Tibial nerve (tissue), 4 donors: ENCODE results near the gene ESYT2. TPM values are rescaled to one million over a fixed set of nuclear protein-coding genes. Genes with fewer than 3 reads are reported as not detected.

Experiments
- DNase-seq, 2 donors: peaks; one replicate each; pipeline ENCODE4 v3.0.0-alpha.2; 2019; ENCODE audit warnings: low spot score in 2 of 2
- H3K27ac ChIP-seq, 4 donors: fragments of 200-600 bp; sonication (generic) in 3 of 4; one replicate each; pipeline ENCODE4 v1.5.1; 2017 to 2019; ENCODE audit warnings: mild to moderate bottlenecking in 1 of 4
- H3K27me3 ChIP-seq, 2 donors: fragments of 200-600 bp; sonication (generic) in 1 of 2; one replicate each; pipeline versions ENCODE4 v1.5.1 to v1.6.0; 2017 to 2019
- H3K36me3 ChIP-seq, 3 donors: fragments of 200-600 bp; sonication (generic); one replicate each; pipeline ENCODE4 v1.5.1; 2018 to 2019
- H3K4me1 ChIP-seq, 4 donors: fragments of 200-600 bp; sonication (generic) in 3 of 4; one replicate each; pipeline ENCODE4 v1.5.1; 2017 to 2019
- H3K4me3 ChIP-seq, 4 donors: fragments of 200-600 bp; sonication (generic) in 3 of 4; one replicate each; pipeline ENCODE4 v1.5.1; 2017 to 2019; ENCODE audit warnings: mild to moderate bottlenecking in 1 of 4, moderate library complexity in 1 of 4
- H3K9me3 ChIP-seq, 4 donors: fragments of 200-600 bp; sonication (generic) in 3 of 4; one replicate each; pipeline ENCODE4 v1.5.1; 2017 to 2019
- EP300 ChIP-seq, 2 donors: sonication (generic); formaldehyde crosslinking; IDR thresholded peaks; one replicate each; pipeline ENCODE4 v1.6.1; 2017; ENCODE audit warnings: antibody characterized with exemption in 2 of 2, mild to moderate bottlenecking in 1 of 2
- POLR2A ChIP-seq, 2 donors: fragments of 450-650 bp; IDR thresholded peaks; one replicate each; pipeline ENCODE4 v1.6.1; 2017; ENCODE audit warnings: antibody characterized with exemption in 2 of 2, mild to moderate bottlenecking in 2 of 2, moderate library complexity in 2 of 2
- WGBS, 2 donors: methylation state at CpG; one replicate each; pipeline ENCODE4 v1.1.5; 2018; 5-methylcytosine and 5-hydroxymethylcytosine counted together
- total RNA-seq, 4 donors: library from RNA; depleted of rRNA; stranded (reverse); fragments of >200 nt; gene quantifications; one replicate each; pipeline ENCODE4 v1.1.0, GENCODE V29; 2016
- TF ChIP-seq, protein P1 (sequence below), 5 experiments: fragments of 200-600 bp in 3 of 5; fragments of 450-650 bp in 2 of 5; sonication (generic) in 3 of 5; IDR thresholded peaks; one replicate each; pipeline ENCODE4 v1.5.1; 2016 to 2019; ENCODE audit warnings: antibody characterized with exemption in 5 of 5, mild to moderate bottlenecking in 3 of 5, moderate library complexity in 2 of 5

Gene ESYT2
- total RNA-seq, 4 donors from 2014 or later, result 91.0 to 124 (median 114) TPM

DNA sequence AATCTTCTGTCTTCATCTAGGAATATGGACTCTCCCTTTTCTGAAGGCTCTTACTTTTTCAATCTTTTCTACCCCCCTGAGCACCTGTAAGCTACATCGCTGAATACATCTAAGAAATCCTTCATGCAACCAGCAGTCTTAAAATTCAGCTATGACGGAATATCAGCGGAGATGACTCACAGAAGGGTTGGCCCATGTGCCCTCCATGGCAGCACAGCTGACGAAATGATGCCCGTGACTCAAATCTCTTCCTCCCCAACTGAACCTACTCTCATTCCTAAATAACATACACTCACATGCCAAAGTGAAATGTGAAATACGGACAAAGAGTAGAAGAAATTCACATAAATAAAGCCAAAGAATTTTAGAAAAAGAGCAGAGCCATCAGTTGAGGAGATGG is 94.4 kb downstream of the ESYT2 start:
- WGBS, 2 donors, result 90 to 96% methylated on average over 6 of the region's 6 CpGs
- peaks cover 0 to 100% (median 5%) of the 10 kb centered on the region in 3 donors for H3K36me3 ChIP-seq

DNA sequence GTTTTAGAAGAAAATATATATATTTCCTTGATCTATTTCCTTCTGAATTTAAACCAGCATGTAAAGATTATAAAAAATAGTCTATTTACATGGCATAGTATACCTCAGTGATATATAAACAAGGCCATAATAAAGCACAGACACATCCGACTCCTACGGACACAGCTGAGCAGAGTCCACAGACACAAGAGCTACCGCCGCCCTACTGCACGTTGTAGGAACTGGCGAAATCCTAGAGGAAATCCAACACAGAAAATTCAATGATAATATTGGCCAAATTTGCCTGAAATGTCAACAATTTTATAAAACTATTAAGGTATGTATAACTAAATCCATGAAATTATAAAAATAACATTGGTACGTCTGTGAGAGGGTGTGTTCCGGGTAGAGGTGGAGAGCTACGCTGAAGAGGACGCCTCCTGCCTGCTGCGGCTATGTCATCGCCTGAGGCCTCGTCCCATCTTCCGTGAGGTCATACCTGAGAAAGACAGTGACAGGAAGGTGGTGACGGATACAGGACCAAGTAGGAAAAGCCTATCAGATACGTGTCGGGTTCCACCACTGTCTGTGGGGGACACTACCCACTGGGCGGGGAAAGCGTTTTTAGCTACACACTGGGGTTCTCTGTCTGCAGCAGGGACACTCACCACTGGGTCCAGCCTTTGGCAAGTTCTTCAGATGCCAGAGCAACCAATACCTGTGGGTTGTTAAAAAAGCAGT is 95.4 kb downstream of the ESYT2 start:
- H3K9me3 ChIP-seq, result no peaks in the 10 kb centered on the region
- no peak overlapping the region for H3K27ac ChIP-seq
- no peak for DNase-seq
- H3K4me3 ChIP-seq, result no peak overlapping the region
- peaks cover 0 to 98% (median 4%) of the 10 kb centered on the region in 3 donors for H3K36me3 ChIP-seq
- H3K4me1 ChIP-seq, result no peaks in the 10 kb centered on the region
- TF ChIP-seq POLR2A (IDR thresholded peaks at IDR 0.05) (no peak), EP300 (IDR thresholded peaks at IDR 0.05) (no peak)
- TF ChIP-seq, protein P1, sequence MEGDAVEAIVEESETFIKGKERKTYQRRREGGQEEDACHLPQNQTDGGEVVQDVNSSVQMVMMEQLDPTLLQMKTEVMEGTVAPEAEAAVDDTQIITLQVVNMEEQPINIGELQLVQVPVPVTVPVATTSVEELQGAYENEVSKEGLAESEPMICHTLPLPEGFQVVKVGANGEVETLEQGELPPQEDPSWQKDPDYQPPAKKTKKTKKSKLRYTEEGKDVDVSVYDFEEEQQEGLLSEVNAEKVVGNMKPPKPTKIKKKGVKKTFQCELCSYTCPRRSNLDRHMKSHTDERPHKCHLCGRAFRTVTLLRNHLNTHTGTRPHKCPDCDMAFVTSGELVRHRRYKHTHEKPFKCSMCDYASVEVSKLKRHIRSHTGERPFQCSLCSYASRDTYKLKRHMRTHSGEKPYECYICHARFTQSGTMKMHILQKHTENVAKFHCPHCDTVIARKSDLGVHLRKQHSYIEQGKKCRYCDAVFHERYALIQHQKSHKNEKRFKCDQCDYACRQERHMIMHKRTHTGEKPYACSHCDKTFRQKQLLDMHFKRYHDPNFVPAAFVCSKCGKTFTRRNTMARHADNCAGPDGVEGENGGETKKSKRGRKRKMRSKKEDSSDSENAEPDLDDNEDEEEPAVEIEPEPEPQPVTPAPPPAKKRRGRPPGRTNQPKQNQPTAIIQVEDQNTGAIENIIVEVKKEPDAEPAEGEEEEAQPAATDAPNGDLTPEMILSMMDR (IDR thresholded peaks at IDR 0.05), result no peak
- WGBS, 2 donors, result 90 to 96% methylated on average over 19 of the region's 19 CpGs
- no peaks in the 10 kb centered on the region for H3K27me3 ChIP-seq

More for the DNA sequence above, 94.4 kb downstream of the ESYT2 start:
- no peak for DNase-seq
- H3K27ac ChIP-seq, result no peak overlapping the region
- H3K27me3 ChIP-seq, result no peaks in the 10 kb centered on the region
- no peak for TF ChIP-seq POLR2A (IDR thresholded peaks at IDR 0.05)
- TF ChIP-seq, protein P1 (IDR thresholded peaks at IDR 0.05), result no peak
- TF ChIP-seq EP300 (IDR thresholded peaks at IDR 0.05), result no peak
- no peaks in the 10 kb centered on the region for H3K9me3 ChIP-seq
- H3K4me3 ChIP-seq, result no peak overlapping the region
- H3K4me1 ChIP-seq, result no peaks in the 10 kb centered on the region

DNA sequence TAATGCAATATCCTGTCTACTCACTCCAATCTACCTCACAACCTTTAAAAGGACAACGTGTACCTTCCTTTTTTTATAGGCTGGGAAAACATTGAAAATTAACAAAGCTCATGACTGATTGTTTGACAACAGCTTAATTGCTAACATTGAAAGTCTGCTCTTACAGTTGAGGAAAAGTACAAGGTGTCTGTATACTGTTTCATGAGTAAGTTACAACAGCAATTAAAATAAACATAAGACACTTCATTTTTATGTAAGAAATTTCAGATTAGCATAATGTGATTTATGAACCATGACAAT is 96.1 kb downstream of the ESYT2 start:
- Histone ChIP-seq H3K4me3 (no peak overlapping the region), H3K27ac (no peak overlapping the region), H3K27me3 (no peaks in the 10 kb centered on the region), H3K4me1 (no peaks in the 10 kb centered on the region), H3K9me3 (no peaks in the 10 kb centered on the region), H3K36me3 (peaks cover 0 to 90% (median 0%) of the 10 kb centered on the region in 3 donors)
- WGBS, 2 donors, result 70 to 79% methylated on average over 1 of the region's 1 CpG
- TF ChIP-seq POLR2A (IDR thresholded peaks at IDR 0.05) (no peak), EP300 (IDR thresholded peaks at IDR 0.05) (no peak)
- TF ChIP-seq, protein P1 (IDR thresholded peaks at IDR 0.05), result no peak
- no peak for DNase-seq

DNA sequence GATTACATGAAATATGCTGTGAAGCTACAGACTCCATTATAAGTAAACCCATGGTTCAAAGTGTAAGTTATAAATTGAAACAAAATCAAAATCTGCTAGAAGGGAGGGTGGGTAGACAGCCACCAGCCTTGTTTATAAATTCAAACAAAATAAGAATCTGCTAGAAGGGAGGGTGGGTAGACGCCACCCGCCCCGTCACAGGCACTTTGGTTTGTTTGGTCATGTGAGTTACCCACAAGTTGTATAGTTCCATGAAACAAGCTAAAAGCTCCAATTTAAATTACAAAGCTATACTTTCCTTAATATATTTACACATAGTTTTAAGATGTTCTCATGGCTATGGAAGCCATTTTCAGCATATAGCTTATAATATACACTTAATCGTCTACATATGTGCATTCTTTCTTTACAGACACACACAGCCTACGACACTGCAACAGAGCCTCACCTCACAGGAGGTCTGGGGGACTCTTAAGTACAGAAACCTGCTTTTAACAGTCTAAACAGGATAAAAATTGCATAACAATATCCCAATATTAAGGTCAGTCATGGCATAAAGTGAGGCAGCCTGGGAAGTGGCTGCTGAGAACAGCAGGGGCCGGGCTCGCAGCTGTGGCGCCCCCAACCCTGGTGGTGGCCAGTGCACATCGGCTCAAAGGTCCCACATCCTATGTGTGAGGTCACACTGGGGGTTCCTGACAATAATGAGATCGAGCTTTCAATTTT is 96.7 kb downstream of the ESYT2 start:
- no peak overlapping the region for H3K4me3 ChIP-seq
- no peak for TF ChIP-seq POLR2A (IDR thresholded peaks at IDR 0.05)
- TF ChIP-seq EP300 (IDR thresholded peaks at IDR 0.05), result no peak
- TF ChIP-seq, protein P1 (IDR thresholded peaks at IDR 0.05), result no peak
- H3K36me3 ChIP-seq, result peaks cover 0 to 85% (median 0%) of the 10 kb centered on the region in 3 donors
- no peaks in the 10 kb centered on the region for H3K4me1 ChIP-seq
- no peak for DNase-seq
- no peaks in the 10 kb centered on the region for H3K27me3 ChIP-seq
- no peaks in the 10 kb centered on the region for H3K9me3 ChIP-seq
- H3K27ac ChIP-seq, result no peak overlapping the region
- WGBS, 2 donors, result 79 to 80% methylated on average over 10 of the region's 10 CpGs

DNA sequence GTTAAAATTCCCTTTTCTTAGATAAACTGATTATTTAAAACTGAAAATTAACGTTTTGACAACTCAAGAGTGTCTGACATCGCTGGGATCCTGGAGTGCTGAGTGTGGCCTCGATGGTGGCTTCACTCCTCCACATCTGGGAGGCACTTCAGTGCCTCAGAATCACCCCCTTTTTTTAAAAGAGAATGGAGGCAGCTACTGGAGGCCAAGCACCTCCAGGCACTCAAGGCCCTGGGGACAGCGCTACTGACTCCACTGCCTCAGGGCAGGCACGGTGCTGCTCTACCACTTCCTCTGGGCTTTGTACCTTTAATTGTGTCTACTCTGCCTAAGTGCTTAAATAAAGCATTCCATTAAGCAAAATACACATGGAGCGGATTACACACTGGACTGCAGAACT is 97.5 kb downstream of the ESYT2 start:
- 89 to 91% methylated on average over 6 of the region's 6 CpGs for WGBS, 2 donors
- H3K4me1 ChIP-seq, result no peaks in the 10 kb centered on the region
- H3K9me3 ChIP-seq, result no peaks in the 10 kb centered on the region
- no peak overlapping the region for H3K4me3 ChIP-seq
- no peak overlapping the region for H3K27ac ChIP-seq
- H3K36me3 ChIP-seq, result peaks cover 0 to 76% (median 0%) of the 10 kb centered on the region in 3 donors
- no peaks in the 10 kb centered on the region for H3K27me3 ChIP-seq
- DNase-seq, result no peak
- TF ChIP-seq EP300 (IDR thresholded peaks at IDR 0.05), result no peak
- TF ChIP-seq, protein P1 (IDR thresholded peaks at IDR 0.05), result no peak
- TF ChIP-seq POLR2A (IDR thresholded peaks at IDR 0.05), result no peak
